Mesothelial cell of epicardium (in vitro differentiated cells): ENCODE results near the gene EFEMP2. TPM values are rescaled to one million over a fixed set of nuclear protein-coding genes. Genes with fewer than 3 reads are reported as not detected.
A peak's percentile ranks its signal among the peaks of the same experiment; 100 is the strongest.

Experiments
- DNase-seq, 2 experiments: peaks; one replicate each; pipeline ENCODE4 v3.0.0; 2021; ENCODE audit warnings: low spot score in 2 of 2; ENCODE audit not compliant: unreplicated experiment in 2 of 2
- H3K27ac Mint-ChIP-seq: 2 replicates; pipeline ENCODE4 v1.8.0; 2021; ENCODE audit warnings: mixed read lengths
- H3K27me3 Mint-ChIP-seq: 2 replicates; pipeline ENCODE4 v1.8.0; 2021; ENCODE audit warnings: low read depth, mixed read lengths
- H3K36me3 Mint-ChIP-seq: 2 replicates; pipeline ENCODE4 v1.8.0; 2021; ENCODE audit warnings: mixed read lengths
- H3K4me1 Mint-ChIP-seq: 2 replicates; pipeline ENCODE4 v1.8.0; 2021; ENCODE audit warnings: mixed read lengths
- H3K4me3 Mint-ChIP-seq: 2 replicates; pipeline ENCODE4 v1.8.0; 2021; ENCODE audit warnings: mild to moderate bottlenecking, moderate library complexity, mixed read lengths
- H3K9me3 Mint-ChIP-seq: 2 replicates; pipeline ENCODE4 v1.8.0; 2021; ENCODE audit warnings: mixed read lengths
- total RNA-seq: library from RNA; stranded (reverse); gene quantifications from 3 replicates; pipeline ENCODE4 v1.2.1, GENCODE V29; 2021
- TF ChIP-seq, protein P1 (sequence below): fragments of 200-600 bp; sonication (generic); IDR thresholded peaks from one replicate; pipeline ENCODE4 v1.5.0; 2021; ENCODE audit warnings: antibody characterized with exemption; ENCODE audit not compliant: unreplicated experiment

EFEMP2 gene
- total RNA-seq, 1 donor from 2014 or later: 203 TPM

- H3K4me1 Mint-ChIP-seq: peaks cover 33% of the 10 kb centered on the region
- TF ChIP-seq, protein P1, sequence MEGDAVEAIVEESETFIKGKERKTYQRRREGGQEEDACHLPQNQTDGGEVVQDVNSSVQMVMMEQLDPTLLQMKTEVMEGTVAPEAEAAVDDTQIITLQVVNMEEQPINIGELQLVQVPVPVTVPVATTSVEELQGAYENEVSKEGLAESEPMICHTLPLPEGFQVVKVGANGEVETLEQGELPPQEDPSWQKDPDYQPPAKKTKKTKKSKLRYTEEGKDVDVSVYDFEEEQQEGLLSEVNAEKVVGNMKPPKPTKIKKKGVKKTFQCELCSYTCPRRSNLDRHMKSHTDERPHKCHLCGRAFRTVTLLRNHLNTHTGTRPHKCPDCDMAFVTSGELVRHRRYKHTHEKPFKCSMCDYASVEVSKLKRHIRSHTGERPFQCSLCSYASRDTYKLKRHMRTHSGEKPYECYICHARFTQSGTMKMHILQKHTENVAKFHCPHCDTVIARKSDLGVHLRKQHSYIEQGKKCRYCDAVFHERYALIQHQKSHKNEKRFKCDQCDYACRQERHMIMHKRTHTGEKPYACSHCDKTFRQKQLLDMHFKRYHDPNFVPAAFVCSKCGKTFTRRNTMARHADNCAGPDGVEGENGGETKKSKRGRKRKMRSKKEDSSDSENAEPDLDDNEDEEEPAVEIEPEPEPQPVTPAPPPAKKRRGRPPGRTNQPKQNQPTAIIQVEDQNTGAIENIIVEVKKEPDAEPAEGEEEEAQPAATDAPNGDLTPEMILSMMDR: no peak
- H3K9me3 Mint-ChIP-seq: no peaks in the 10 kb centered on the region
- peak within 1 kb of the TSS; percentile 86 for H3K4me3 Mint-ChIP-seq
- H3K36me3 Mint-ChIP-seq: peaks cover 18% of the 10 kb centered on the region
- H3K27me3 Mint-ChIP-seq: no peaks in the 10 kb centered on the region
- H3K27ac Mint-ChIP-seq: peak within 1 kb of the TSS; percentile 77
- DNase-seq: peak; percentile 98 to 100
Measured at GRCh38 chr11:65919141-65919572, 46.6 kb upstream of the EFEMP2 start, which contains the start of gene DRAP1. Gene DRAP1, plus strand, starts transcription at chr11:65919426. Its CDS starts 76 bp downstream, at chr11:65919502.

- peaks cover 18% of the 10 kb centered on the region for H3K36me3 Mint-ChIP-seq
- H3K27ac Mint-ChIP-seq: peak within 1 kb of the TSS; percentile 77
- peak within 1 kb of the TSS; percentile 86 for H3K4me3 Mint-ChIP-seq
- peaks cover 33% of the 10 kb centered on the region for H3K4me1 Mint-ChIP-seq
- H3K27me3 Mint-ChIP-seq: no peaks in the 10 kb centered on the region
- no peaks in the 10 kb centered on the region for H3K9me3 Mint-ChIP-seq
- TF ChIP-seq, protein P1: no peak
- DNase-seq: peak in 1 of 2 experiments; percentile 44
Measured at GRCh38 chr11:65918211-65919140, 45.9 kb upstream of the EFEMP2 start, which contains the start of gene C11orf68. Gene C11orf68, minus strand, starts transcription at chr11:65919062. Its CDS starts 31 bp downstream, at chr11:65919031.

GRCh38 chr11:65917434-65918210 is 45.0 kb upstream of the EFEMP2 start:
- H3K4me3 Mint-ChIP-seq: peak overlapping the region; percentile 80
- H3K9me3 Mint-ChIP-seq: no peaks in the 10 kb centered on the region
- TF ChIP-seq, protein P1: no peak
- H3K27me3 Mint-ChIP-seq: no peaks in the 10 kb centered on the region
- H3K4me1 Mint-ChIP-seq: peaks cover 33% of the 10 kb centered on the region
- H3K36me3 Mint-ChIP-seq: peaks cover 11% of the 10 kb centered on the region
- peak overlapping the region; percentile 81 for H3K27ac Mint-ChIP-seq
- no peak for DNase-seq

DNA sequence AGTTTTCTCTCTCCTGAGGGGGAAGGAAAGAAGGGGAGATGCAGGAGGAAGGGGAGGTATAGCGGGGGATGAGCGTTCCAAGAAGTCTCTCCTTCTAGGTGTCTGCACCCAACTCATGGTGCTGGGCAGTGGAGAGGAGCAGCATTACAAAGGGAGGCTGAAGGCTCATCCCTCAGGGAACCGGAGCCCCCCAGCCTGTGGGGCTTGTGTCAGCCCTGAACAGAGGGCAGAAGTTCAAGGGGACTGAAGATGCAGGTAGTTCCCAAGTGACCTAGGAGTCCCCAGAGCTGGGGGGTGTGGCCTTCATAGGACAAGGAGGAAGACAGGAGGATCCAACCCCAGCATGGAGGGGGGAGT is 44.5 kb upstream of the EFEMP2 start:
- Mint-ChIP-seq H3K27me3 (no peaks in the 10 kb centered on the region), H3K27ac (peak overlapping the region; percentile 81), H3K9me3 (no peaks in the 10 kb centered on the region), H3K4me3 (peak overlapping the region; percentile 80), H3K4me1 (peaks cover 33% of the 10 kb centered on the region), H3K36me3 (peaks cover 5% of the 10 kb centered on the region)
- no peak for DNase-seq
- TF ChIP-seq, protein P1: no peak

GRCh38 chr11:65916391-65916790 is 43.8 kb upstream of the EFEMP2 start:
- Mint-ChIP-seq H3K4me1 (peaks cover 37% of the 10 kb centered on the region), H3K27ac (peak overlapping the region; percentile 81), H3K9me3 (no peaks in the 10 kb centered on the region), H3K4me3 (peak overlapping the region; percentile 80), H3K36me3 (peaks cover 5% of the 10 kb centered on the region), H3K27me3 (no peaks in the 10 kb centered on the region)
- no peak for DNase-seq
- TF ChIP-seq, protein P1: no peak
